Lower leg skin (tissue), 4 donors: ENCODE data around the gene EPHX1. TPM values are rescaled to one million over a fixed set of nuclear protein-coding genes. Genes with fewer than 3 reads are reported as not detected.

Source experiments
- DNase-seq, 2 donors: peaks; one replicate each; pipeline ENCODE4 v3.0.0-alpha.2; 2019; ENCODE audit warnings: low spot score in 2 of 2
- H3K4me3 ChIP-seq: fragments of 200-600 bp; sonication (generic); 2 replicates; pipeline ENCODE4 v1.5.1; 2017; ENCODE audit warnings: mild to moderate bottlenecking, low read depth; ENCODE audit not compliant: poor library complexity, severe bottlenecking
- CTCF ChIP-seq, 3 donors: fragments of 450-650 bp; IDR thresholded peaks; one replicate each; pipeline ENCODE4 v1.5.1; 2016; ENCODE audit warnings: antibody characterized with exemption in 3 of 3, mild to moderate bottlenecking in 3 of 3, moderate library complexity in 2 of 3
- POLR2A ChIP-seq, 2 donors: fragments of 450-650 bp; IDR thresholded peaks; one replicate each; pipeline ENCODE4 v1.6.1; 2016 to 2017; ENCODE audit warnings: antibody characterized with exemption in 2 of 2, mild to moderate bottlenecking in 1 of 2, moderate library complexity in 1 of 2
- WGBS, 2 donors: methylation state at CpG; one replicate each; pipeline ENCODE4 v1.1.5; 2018; 5-methylcytosine and 5-hydroxymethylcytosine counted together
- intact Hi-C: fragments of 100-400 bp; cut with DNase I; formaldehyde crosslinking; loops from one replicate; pipeline ENCODE4 v1.15.0; 2023; ENCODE audit warnings: low total_unique reads
- total RNA-seq, 4 donors: library from RNA; depleted of rRNA; stranded (reverse); fragments of >200 nt; gene quantifications; one replicate each; pipeline ENCODE4 v1.1.0, GENCODE V29; 2016

EPHX1 gene
- total RNA-seq, 4 donors from 2014 or later: 42.9 to 62.7 (median 56.8) TPM

GRCh38 chr1:225865514-225865913 lies 55.6 kb downstream of the EPHX1 start:
- TF ChIP-seq POLR2A (IDR thresholded peaks at IDR 0.05) (no peak), CTCF (IDR thresholded peaks at IDR 0.05) (no peak)
- WGBS, 2 donors: 77 to 83% methylated on average over 13 of the region's 13 CpGs
- no peak for DNase-seq
- intact Hi-C loops: no loop called here
- no peak overlapping the region for H3K4me3 ChIP-seq

DNA sequence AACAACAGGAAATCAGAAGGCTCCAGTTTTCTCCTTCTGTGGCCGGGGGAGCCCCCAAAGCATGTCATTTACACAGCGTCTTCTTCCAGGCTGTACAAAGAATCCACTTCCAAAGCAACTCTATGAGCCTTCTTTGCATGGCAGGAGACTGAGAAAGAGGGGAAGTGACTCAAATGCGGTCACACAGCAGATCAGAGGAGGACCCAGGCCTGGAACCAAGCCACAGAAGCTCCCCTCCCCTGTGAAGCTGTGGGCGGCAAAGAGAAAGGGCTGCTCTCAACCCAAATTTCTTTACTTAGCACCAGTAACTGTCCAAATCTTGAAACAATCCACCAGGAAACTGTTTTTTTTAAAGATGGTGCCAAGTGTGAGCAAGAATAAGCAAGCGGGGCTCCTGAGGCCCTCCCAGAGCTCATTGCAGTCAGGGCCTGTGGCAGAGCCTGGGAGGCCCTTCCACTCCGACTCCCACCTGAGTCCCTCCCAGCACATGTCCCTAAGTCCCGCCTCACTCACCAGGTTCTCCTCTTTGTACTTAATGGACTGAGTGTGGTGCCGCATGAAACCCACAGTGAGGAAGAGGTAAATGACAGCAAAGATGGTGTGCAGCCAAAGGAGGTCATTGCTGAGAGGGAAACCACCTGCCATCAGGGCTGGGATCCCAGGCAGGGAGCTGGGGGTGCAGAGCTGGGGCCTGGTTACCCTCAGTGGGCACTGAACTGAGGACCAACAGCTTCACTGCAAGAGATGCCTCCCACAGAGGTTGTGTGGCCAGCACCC lies 56.3 kb downstream of the EPHX1 start:
- TF ChIP-seq POLR2A (IDR thresholded peaks at IDR 0.05) (no peak), CTCF (IDR thresholded peaks at IDR 0.05) (no peak)
- 80 to 82% methylated on average over 8 of the region's 8 CpGs for WGBS, 2 donors
- intact Hi-C loops: no loop called here
- H3K4me3 ChIP-seq: no peak overlapping the region
- DNase-seq: no peak

DNA sequence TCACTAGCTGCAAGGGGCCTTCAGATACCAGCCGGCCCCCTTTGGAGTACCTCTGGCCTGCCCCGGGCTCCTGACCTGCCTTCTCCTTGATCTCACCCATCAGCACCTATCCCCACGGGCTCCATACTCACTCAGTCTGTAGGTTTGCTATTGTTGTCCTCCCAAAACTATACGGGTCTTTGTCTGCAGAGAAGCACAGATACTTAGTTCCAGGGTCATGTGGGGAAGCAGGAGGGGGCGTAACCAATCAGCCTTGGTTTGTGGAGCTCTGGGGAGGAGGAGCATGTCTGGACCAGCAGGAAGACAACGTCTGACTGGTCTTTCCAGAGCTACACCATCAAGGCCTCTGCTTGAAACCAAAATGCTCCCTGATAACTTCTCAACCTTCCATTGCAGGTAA lies 57.1 kb downstream of the EPHX1 start:
- 62 to 63% methylated on average over 6 of the region's 6 CpGs for WGBS, 2 donors
- H3K4me3 ChIP-seq: no peak overlapping the region
- intact Hi-C loops: no loop called here
- TF ChIP-seq CTCF (IDR thresholded peaks at IDR 0.05) (no peak), POLR2A (IDR thresholded peaks at IDR 0.05) (no peak)
- no peak for DNase-seq

DNA sequence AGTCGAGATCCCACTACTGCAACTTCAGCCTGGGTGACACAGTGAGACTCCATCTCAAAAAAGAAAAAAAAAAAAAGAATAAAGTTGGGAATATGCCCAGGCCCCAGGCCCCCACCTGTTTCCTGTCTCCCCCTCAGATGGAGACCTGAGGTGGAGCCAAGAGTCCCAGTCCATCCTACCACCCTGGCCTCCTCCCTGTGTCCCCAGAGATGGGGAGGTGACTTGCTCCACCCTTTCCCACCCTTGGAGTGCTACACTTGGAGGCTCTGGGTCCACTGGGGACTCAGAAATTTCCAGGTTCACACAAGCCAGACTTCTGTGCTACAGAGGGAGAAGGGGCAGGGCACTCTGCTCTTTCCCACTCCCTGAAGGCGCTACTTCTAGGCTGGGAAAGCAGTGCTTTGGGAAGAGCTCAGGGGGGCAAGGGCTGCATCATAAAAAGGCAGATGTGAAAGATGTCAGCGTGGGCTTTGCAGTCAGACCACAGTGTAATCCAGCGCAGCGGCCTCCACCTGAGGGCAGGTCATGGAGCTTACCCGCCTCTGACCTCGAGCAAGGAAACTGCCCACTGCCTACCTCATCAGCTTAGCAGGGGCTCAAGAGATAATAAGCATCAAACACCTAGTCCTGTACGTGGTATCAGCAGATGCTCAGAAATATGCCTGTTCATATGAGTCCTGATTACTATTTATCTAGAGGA lies 58.9 kb downstream of the EPHX1 start:
- TF ChIP-seq POLR2A (IDR thresholded peaks at IDR 0.05) (no peak), CTCF (IDR thresholded peaks at IDR 0.05) (no peak)
- intact Hi-C loops: no loop called here
- 85 to 89% methylated on average over 8 of the region's 8 CpGs for WGBS, 2 donors
- H3K4me3 ChIP-seq: no peak overlapping the region
- no peak for DNase-seq

DNA sequence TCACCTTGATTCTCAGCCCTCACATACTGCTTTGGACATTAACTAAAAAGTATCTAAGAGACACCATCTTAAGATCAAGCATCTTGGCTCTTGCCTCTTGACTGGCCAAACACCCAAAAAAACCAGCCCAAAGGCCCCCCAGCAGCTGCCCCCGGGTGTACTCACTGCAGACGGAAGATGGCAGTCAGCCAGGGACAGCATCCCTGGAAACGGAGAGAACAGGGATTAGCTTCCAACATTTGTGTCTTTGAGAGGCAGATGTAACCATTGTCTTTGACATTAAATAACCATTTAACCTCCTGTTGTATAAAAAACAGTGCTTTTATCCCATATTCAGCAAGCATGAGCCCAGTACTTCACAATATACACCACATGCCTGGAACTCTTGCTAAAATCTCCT lies 61.0 kb downstream of the EPHX1 start:
- DNase-seq: no peak
- no peak overlapping the region for H3K4me3 ChIP-seq
- intact Hi-C loops: no loop called here
- 55 to 59% methylated on average over 3 of the region's 3 CpGs for WGBS, 2 donors
- TF ChIP-seq CTCF (IDR thresholded peaks at IDR 0.05): no peak
- no peak for TF ChIP-seq POLR2A (IDR thresholded peaks at IDR 0.05)
